ENCODE results near the gene APOBEC3F. TPM values are rescaled to one million over a fixed set of nuclear protein-coding genes. Genes with fewer than 3 reads are reported as not detected.
"Not testable (repeated sequence)": the region's sequence is repeated elsewhere in the genome, so short reads cannot be mapped to it uniquely, and the experiment has no call there.

APOBEC3F gene
- total RNA-seq, 1 experiment from 2014 or later = 22.2 TPM

GRCh38 chr22:39078329-39078728 lies 37.7 kb downstream of the APOBEC3F start:
- Mint-ChIP-seq H3K27ac (ENCODE audit: unreplicated experiment) (no peak overlapping the region), H3K27me3 (ENCODE audit: unreplicated experiment) (no peaks in the 10 kb centered on the region), H3K36me3 (ENCODE audit: insufficient read depth, unreplicated experiment) (peaks cover 9% of the 10 kb centered on the region), H3K9me3 (ENCODE audit: low read depth, unreplicated experiment) (no peaks in the 10 kb centered on the region), H3K4me3 (ENCODE audit: low read depth, unreplicated experiment) (no peak overlapping the region), H3K4me1 (ENCODE audit: low read depth, unreplicated experiment) (peaks cover 10% of the 10 kb centered on the region)
- no TSS peak for BruUV-seq (replicated peaks)
- intact Hi-C loops (cut with micrococcal nuclease; ENCODE audit: unreplicated experiment) = no loop called here
- CTCF ChIA-PET = interaction anchor here (0.7 kb wide), 1 partner anchor 21 kb away, joined by 3 read pairs; no protein-coding TSS in a partner anchor
- no peak for TF ChIP-seq CTCF (IDR thresholded peaks at IDR 0.05; ENCODE audit: unreplicated experiment)
- DNase-seq = no peak

- BruUV-seq (replicated peaks); DNase-seq; H3K4me3 Mint-ChIP-seq (ENCODE audit: low read depth, unreplicated experiment); H3K9me3 Mint-ChIP-seq (ENCODE audit: low read depth, unreplicated experiment); H3K36me3 Mint-ChIP-seq (ENCODE audit: insufficient read depth, unreplicated experiment); H3K27ac Mint-ChIP-seq (ENCODE audit: unreplicated experiment); H3K27me3 Mint-ChIP-seq (ENCODE audit: unreplicated experiment); H3K4me1 Mint-ChIP-seq (ENCODE audit: low read depth, unreplicated experiment); CTCF ChIA-PET; intact Hi-C loops (cut with micrococcal nuclease; ENCODE audit: unreplicated experiment): not testable (repeated sequence)
Observed at GRCh38 chr22:39079054-39079637, 38.5 kb downstream of the APOBEC3F start.

- Mint-ChIP-seq H3K27me3 (ENCODE audit: unreplicated experiment) (no peaks in the 10 kb centered on the region), H3K36me3 (ENCODE audit: insufficient read depth, unreplicated experiment) (peaks cover 9% of the 10 kb centered on the region), H3K9me3 (ENCODE audit: low read depth, unreplicated experiment) (no peaks in the 10 kb centered on the region), H3K4me3 (ENCODE audit: low read depth, unreplicated experiment) (no peak overlapping the region), H3K4me1 (ENCODE audit: low read depth, unreplicated experiment) (peaks cover 10% of the 10 kb centered on the region), H3K27ac (ENCODE audit: unreplicated experiment) (no peak overlapping the region)
- no peak for DNase-seq
- CTCF ChIA-PET = no interaction called here
- no peak for TF ChIP-seq CTCF (IDR thresholded peaks at IDR 0.05; ENCODE audit: unreplicated experiment)
- intact Hi-C loops (cut with micrococcal nuclease; ENCODE audit: unreplicated experiment) = no loop called here
- no TSS peak for BruUV-seq (replicated peaks)
Observed at GRCh38 chr22:39080052-39080762, 39.5 kb downstream of the APOBEC3F start.

- intact Hi-C loops (cut with micrococcal nuclease; ENCODE audit: unreplicated experiment) = no loop called here
- BruUV-seq (replicated peaks) = no TSS peak
- Mint-ChIP-seq H3K9me3 (ENCODE audit: low read depth, unreplicated experiment) (no peaks in the 10 kb centered on the region), H3K27me3 (ENCODE audit: unreplicated experiment) (no peaks in the 10 kb centered on the region), H3K36me3 (ENCODE audit: insufficient read depth, unreplicated experiment) (peaks cover 9% of the 10 kb centered on the region), H3K4me1 (ENCODE audit: low read depth, unreplicated experiment) (peaks cover 7% of the 10 kb centered on the region), H3K27ac (ENCODE audit: unreplicated experiment) (no peak overlapping the region), H3K4me3 (ENCODE audit: low read depth, unreplicated experiment) (no peak overlapping the region)
- CTCF ChIA-PET = interaction anchor here (0.5 kb wide), 1 partner anchor 21 kb away, joined by 4 read pairs; no protein-coding TSS in a partner anchor
- no peak for DNase-seq
- TF ChIP-seq CTCF (IDR thresholded peaks at IDR 0.05; ENCODE audit: unreplicated experiment) = no peak
Observed at GRCh38 chr22:39081016-39081415, 40.4 kb downstream of the APOBEC3F start.

- Mint-ChIP-seq H3K4me3 (ENCODE audit: low read depth, unreplicated experiment) (no peak overlapping the region), H3K9me3 (ENCODE audit: low read depth, unreplicated experiment) (no peaks in the 10 kb centered on the region), H3K27ac (ENCODE audit: unreplicated experiment) (no peak overlapping the region), H3K4me1 (ENCODE audit: low read depth, unreplicated experiment) (peaks cover 1% of the 10 kb centered on the region), H3K36me3 (ENCODE audit: insufficient read depth, unreplicated experiment) (peaks cover 9% of the 10 kb centered on the region), H3K27me3 (ENCODE audit: unreplicated experiment) (no peaks in the 10 kb centered on the region)
- intact Hi-C loops (cut with micrococcal nuclease; ENCODE audit: unreplicated experiment) = no loop called here
- DNase-seq = no peak
- no TSS peak for BruUV-seq (replicated peaks)
- CTCF ChIA-PET = no interaction called here
- no peak for TF ChIP-seq CTCF (IDR thresholded peaks at IDR 0.05; ENCODE audit: unreplicated experiment)
Observed at GRCh38 chr22:39081598-39081997, 40.9 kb downstream of the APOBEC3F start.

All from Calu3 (cell line).